Hepatocyte (in vitro differentiated cells): ENCODE results near the gene TUSC1. TPM values are rescaled to one million over a fixed set of nuclear protein-coding genes. Genes with fewer than 3 reads are reported as not detected.

Experiments used
- DNase-seq: peaks from one replicate; pipeline ENCODE4 v3.0.0-alpha.2; 2016; ENCODE audit warnings: low spot score
- H2AFZ ChIP-seq: fragments of 200-600 bp; sonication (generic); 2 replicates; pipeline ENCODE4 v1.6.0; 2016; ENCODE audit warnings: antibody characterized with exemption, mild to moderate bottlenecking
- H3K27ac ChIP-seq: fragments of 200-600 bp; sonication (generic); 2 replicates; pipeline ENCODE4 v1.5.1; 2016; ENCODE audit warnings: mild to moderate bottlenecking
- H3K27me3 ChIP-seq: fragments of 200-600 bp; sonication (generic); 2 replicates; pipeline ENCODE4 v1.6.1; 2016
- H3K36me3 ChIP-seq: fragments of 200-600 bp; sonication (generic); replicated peaks from 2 replicates; pipeline ENCODE4 v1.5.1; 2016; ENCODE audit warnings: low read depth; ENCODE audit not compliant: insufficient read depth
- H3K4me1 ChIP-seq: fragments of 200-600 bp; sonication (generic); 2 replicates; pipeline ENCODE4 v1.5.1; 2016; ENCODE audit warnings: mild to moderate bottlenecking, moderate library complexity; ENCODE audit not compliant: insufficient read depth
- H3K4me2 ChIP-seq: fragments of 200-600 bp; sonication (generic); 2 replicates; pipeline ENCODE4 v1.6.0; 2016
- H3K4me3 ChIP-seq: fragments of 200-600 bp; sonication (generic); 2 replicates; pipeline ENCODE4 v1.5.1; 2016; ENCODE audit warnings: mild to moderate bottlenecking
- H3K79me2 ChIP-seq: fragments of 200-600 bp; sonication (generic); 2 replicates; pipeline ENCODE4 v1.6.0; 2017; ENCODE audit warnings: mild to moderate bottlenecking
- H3K9me2 ChIP-seq: fragments of 200-600 bp; sonication (generic); replicated peaks from 2 replicates; pipeline ENCODE4 v1.6.0; 2017; ENCODE audit warnings: mild to moderate bottlenecking; ENCODE audit not compliant: insufficient read depth
- H3K9me3 ChIP-seq: fragments of 200-600 bp; sonication (generic); 2 replicates; pipeline ENCODE4 v1.5.1; 2016; ENCODE audit warnings: low read depth, mild to moderate bottlenecking
- H4K20me1 ChIP-seq: fragments of 200-600 bp; sonication (generic); 2 replicates; pipeline ENCODE4 v1.6.0; 2016; ENCODE audit warnings: mild to moderate bottlenecking; ENCODE audit not compliant: insufficient read depth, poor library complexity, severe bottlenecking
- EZH2 ChIP-seq: fragments of 200-600 bp; sonication (generic); IDR thresholded peaks from 2 replicates; pipeline ENCODE4 v1.6.1; 2016; ENCODE audit warnings: antibody characterized with exemption, mild to moderate bottlenecking, borderline replicate concordance
- EZH2phosphoT487 ChIP-seq: fragments of 200-600 bp; sonication (generic); IDR thresholded peaks from one replicate; pipeline ENCODE4 v1.6.1; 2018; ENCODE audit warnings: antibody characterized with exemption, mild to moderate bottlenecking, low read depth, moderate library complexity; ENCODE audit not compliant: unreplicated experiment, severe bottlenecking
- WGBS: methylation state at CpG from one replicate; pipeline ENCODE4 v1.1.6; 2016; ENCODE audit warnings: low lambda C conversion rate; ENCODE audit errors: missing lambda C conversion rate; 5-methylcytosine and 5-hydroxymethylcytosine counted together
- polyA plus RNA-seq: library from polyadenylated mRNA; unstranded; fragments of >200 nt; fragmentation: Nextera tagmentation; extraction: Ambion mirVana; gene quantifications from 2 replicates; pipeline ENCODE4 v1.2.1, GENCODE V29; 2016
- total RNA-seq: library from RNA; depleted of rRNA; stranded (reverse); fragments of >200 nt; gene quantifications from 2 replicates; pipeline ENCODE4 v1.2.3, GENCODE V29; 2014
- TF ChIP-seq, protein P1 (sequence below): fragments of 200-600 bp; sonication (generic); IDR thresholded peaks from 2 replicates; pipeline ENCODE4 v1.5.1; 2016; ENCODE audit warnings: antibody characterized with exemption, mild to moderate bottlenecking; ENCODE audit not compliant: poor library complexity

The TUSC1 gene
- total and polyA plus RNA-seq, 2 experiments from 2014 or later: 7.5 to 10.9 TPM

DNA sequence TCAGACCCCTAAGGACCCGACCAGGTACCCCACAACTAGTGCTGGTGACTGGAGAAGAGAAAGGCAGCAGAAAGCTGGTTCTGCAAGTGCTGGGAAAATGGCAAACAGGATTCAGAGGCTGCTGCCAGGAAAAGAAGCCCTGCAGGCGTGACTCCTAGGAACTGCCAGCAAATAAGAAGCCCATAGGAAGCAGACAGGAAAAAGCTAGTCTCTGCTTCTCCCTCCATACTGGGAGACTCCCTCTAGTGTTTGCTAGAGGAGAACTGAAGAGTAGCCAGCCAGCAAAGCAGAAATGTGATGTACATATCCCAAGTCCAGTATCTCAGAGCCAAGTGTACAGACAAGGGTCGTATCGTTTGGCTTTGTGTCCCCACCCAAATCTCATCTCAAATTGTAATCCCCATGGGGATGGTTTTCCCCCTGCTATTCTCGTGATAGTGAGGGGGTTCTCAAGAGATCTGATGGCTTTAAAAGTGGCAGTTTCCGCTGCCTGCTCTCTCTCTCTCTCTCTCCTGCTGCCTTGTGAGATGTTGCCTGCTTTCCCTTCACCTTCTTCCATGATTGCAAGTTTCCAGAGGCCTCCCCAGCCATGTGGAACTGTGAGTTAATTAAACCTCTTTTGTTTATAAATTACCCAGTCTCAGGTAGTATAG lies 38.1 kb upstream of the TUSC1 start:
- H3K79me2 ChIP-seq: no peaks in the 10 kb centered on the region
- H3K9me2 ChIP-seq: no peaks in the 10 kb centered on the region
- no peak overlapping the region for H3K4me3 ChIP-seq
- peak overlapping the region; percentile 45 for H3K27ac ChIP-seq
- H3K9me3 ChIP-seq: no peaks in the 10 kb centered on the region
- H2AFZ ChIP-seq: peak overlapping the region; percentile 76
- TF ChIP-seq, protein P1, sequence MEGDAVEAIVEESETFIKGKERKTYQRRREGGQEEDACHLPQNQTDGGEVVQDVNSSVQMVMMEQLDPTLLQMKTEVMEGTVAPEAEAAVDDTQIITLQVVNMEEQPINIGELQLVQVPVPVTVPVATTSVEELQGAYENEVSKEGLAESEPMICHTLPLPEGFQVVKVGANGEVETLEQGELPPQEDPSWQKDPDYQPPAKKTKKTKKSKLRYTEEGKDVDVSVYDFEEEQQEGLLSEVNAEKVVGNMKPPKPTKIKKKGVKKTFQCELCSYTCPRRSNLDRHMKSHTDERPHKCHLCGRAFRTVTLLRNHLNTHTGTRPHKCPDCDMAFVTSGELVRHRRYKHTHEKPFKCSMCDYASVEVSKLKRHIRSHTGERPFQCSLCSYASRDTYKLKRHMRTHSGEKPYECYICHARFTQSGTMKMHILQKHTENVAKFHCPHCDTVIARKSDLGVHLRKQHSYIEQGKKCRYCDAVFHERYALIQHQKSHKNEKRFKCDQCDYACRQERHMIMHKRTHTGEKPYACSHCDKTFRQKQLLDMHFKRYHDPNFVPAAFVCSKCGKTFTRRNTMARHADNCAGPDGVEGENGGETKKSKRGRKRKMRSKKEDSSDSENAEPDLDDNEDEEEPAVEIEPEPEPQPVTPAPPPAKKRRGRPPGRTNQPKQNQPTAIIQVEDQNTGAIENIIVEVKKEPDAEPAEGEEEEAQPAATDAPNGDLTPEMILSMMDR: peak; percentile 61
- no peak for TF ChIP-seq EZH2
- TF ChIP-seq EZH2phosphoT487: no peak
- H3K36me3 ChIP-seq: no peaks in the 10 kb centered on the region
- peaks cover 2% of the 10 kb centered on the region for H3K4me1 ChIP-seq
- H3K27me3 ChIP-seq: no peaks in the 10 kb centered on the region
- H4K20me1 ChIP-seq: no peaks in the 10 kb centered on the region
- peak; percentile 80 for DNase-seq
- 50% methylated on average over 6 of the region's 6 CpGs for WGBS
- H3K4me2 ChIP-seq: peak overlapping the region; percentile 64

DNA sequence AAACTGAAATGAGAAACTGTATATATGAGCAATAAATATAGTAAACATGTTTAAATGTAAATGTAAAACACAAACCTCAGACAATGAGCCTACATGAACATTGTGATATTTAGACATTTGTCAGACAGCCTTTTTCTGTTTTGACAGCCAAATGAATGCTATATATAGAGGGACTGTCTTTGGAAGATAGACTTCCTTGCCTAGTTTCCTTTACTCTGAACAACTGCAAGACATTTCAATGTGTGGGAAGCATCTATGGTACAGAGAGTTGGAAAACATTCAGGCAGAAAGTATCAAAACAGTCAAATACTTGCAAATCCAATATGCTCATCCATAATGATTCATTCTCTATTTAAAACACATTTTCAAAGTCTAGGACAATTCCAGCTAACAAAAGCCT lies 31.7 kb upstream of the TUSC1 start:
- Histone ChIP-seq H3K36me3 (no peaks in the 10 kb centered on the region), H3K9me3 (no peaks in the 10 kb centered on the region), H2AFZ (no peak overlapping the region), H3K79me2 (no peaks in the 10 kb centered on the region), H3K27me3 (no peaks in the 10 kb centered on the region), H3K4me1 (no peaks in the 10 kb centered on the region), H3K27ac (no peak overlapping the region), H3K9me2 (no peaks in the 10 kb centered on the region), H3K4me3 (no peak overlapping the region), H3K4me2 (no peak overlapping the region), H4K20me1 (no peaks in the 10 kb centered on the region)
- TF ChIP-seq EZH2 (no peak), EZH2phosphoT487 (no peak)
- TF ChIP-seq, protein P1: no peak
- DNase-seq: no peak

- H3K9me2 ChIP-seq: no peaks in the 10 kb centered on the region
- no peak overlapping the region for H3K4me2 ChIP-seq
- H3K36me3 ChIP-seq: no peaks in the 10 kb centered on the region
- H2AFZ ChIP-seq: no peak overlapping the region
- WGBS: 92% methylated on average over 4 of the region's 4 CpGs
- H3K27me3 ChIP-seq: no peaks in the 10 kb centered on the region
- DNase-seq: no peak
- no peak overlapping the region for H3K4me3 ChIP-seq
- H4K20me1 ChIP-seq: no peaks in the 10 kb centered on the region
- TF ChIP-seq EZH2 (no peak), EZH2phosphoT487 (no peak)
- TF ChIP-seq, protein P1: no peak
- H3K4me1 ChIP-seq: no peaks in the 10 kb centered on the region
- no peaks in the 10 kb centered on the region for H3K9me3 ChIP-seq
- H3K79me2 ChIP-seq: no peaks in the 10 kb centered on the region
- H3K27ac ChIP-seq: no peak overlapping the region
Observed at GRCh38 chr9:25704800-25705199, 26.6 kb upstream of the TUSC1 start.
